Neural progenitor cell (in vitro differentiated cells): ENCODE data around the gene OPCML. TPM values are rescaled to one million over a fixed set of nuclear protein-coding genes. Genes with fewer than 3 reads are reported as not detected.

Experiments used
- DNase-seq: peaks from one replicate; pipeline ENCODE4 v3.0.0-alpha.2; 2016; ENCODE audit warnings: low spot score
- H2AFZ ChIP-seq: fragments of 200-600 bp; sonication (generic); replicated peaks from 2 replicates; pipeline ENCODE4 v1.6.1; 2016; ENCODE audit warnings: antibody characterized with exemption
- H3F3A ChIP-seq: fragments of 200-600 bp; sonication (generic); 2 replicates; pipeline ENCODE4 v1.6.1; 2016; ENCODE audit warnings: antibody characterized with exemption, low read depth
- H3K27ac ChIP-seq: fragments of 200-600 bp; sonication (generic); 2 replicates; pipeline ENCODE4 v1.5.1; 2016; ENCODE audit warnings: mild to moderate bottlenecking
- H3K27me3 ChIP-seq: fragments of 200-600 bp; sonication (generic); 2 replicates; pipeline ENCODE4 v1.6.1; 2016; ENCODE audit warnings: mild to moderate bottlenecking, moderate library complexity
- H3K36me3 ChIP-seq: fragments of 200-600 bp; sonication (generic); 2 replicates; pipeline ENCODE4 v1.5.1; 2016
- H3K4me1 ChIP-seq: fragments of 200-600 bp; sonication (generic); 2 replicates; pipeline ENCODE4 v1.6.1; 2016; ENCODE audit warnings: mixed run types
- H3K4me2 ChIP-seq: fragments of 200-600 bp; sonication (generic); 2 replicates; pipeline ENCODE4 v1.6.1; 2016
- H3K4me3 ChIP-seq: fragments of 200-600 bp; sonication (generic); 2 replicates; pipeline ENCODE4 v1.5.1; 2016
- H3K79me2 ChIP-seq: fragments of 200-600 bp; sonication (generic); 2 replicates; pipeline ENCODE4 v1.6.1; 2016; ENCODE audit warnings: low read depth
- H3K9ac ChIP-seq: fragments of 200-600 bp; sonication (generic); 2 replicates; pipeline ENCODE4 v1.6.1; 2016
- H3K9me3 ChIP-seq: fragments of 200-600 bp; sonication (generic); 2 replicates; pipeline ENCODE4 v1.5.1; 2016; ENCODE audit warnings: low read depth
- H4K20me1 ChIP-seq: fragments of 200-600 bp; sonication (generic); 2 replicates; pipeline ENCODE4 v1.6.1; 2016; ENCODE audit warnings: low read depth
- H3K27ac Mint-ChIP-seq: 3 replicates; pipeline ENCODE4 v1.8.0; 2021; ENCODE audit warnings: mixed read lengths
- H3K27me3 Mint-ChIP-seq: 2 replicates; pipeline ENCODE4 v1.8.0; 2022; ENCODE audit warnings: low read depth, mild to moderate bottlenecking, inconsistent platforms, moderate library complexity, mixed read lengths; ENCODE audit not compliant: insufficient read depth
- H3K36me3 Mint-ChIP-seq: 3 replicates; pipeline ENCODE4 v1.8.0; 2021; ENCODE audit warnings: mixed read lengths
- H3K4me1 Mint-ChIP-seq: 3 replicates; pipeline ENCODE4 v1.8.0; 2021; ENCODE audit warnings: mixed read lengths
- H3K4me3 Mint-ChIP-seq: 3 replicates; pipeline ENCODE4 v1.8.0; 2021; ENCODE audit warnings: mild to moderate bottlenecking, moderate library complexity, mixed read lengths
- H3K9me3 Mint-ChIP-seq: 3 replicates; pipeline ENCODE4 v1.8.0; 2020; ENCODE audit warnings: mixed read lengths
- CTCF ChIP-seq: fragments of 200-600 bp; sonication (generic); IDR thresholded peaks from 2 replicates; pipeline ENCODE4 v1.5.1; 2017; ENCODE audit warnings: antibody characterized with exemption, mild to moderate bottlenecking
- EZH2 ChIP-seq: fragments of 200-600 bp; sonication (generic); IDR thresholded peaks from 2 replicates; pipeline ENCODE4 v1.6.1; 2017; ENCODE audit warnings: antibody characterized with exemption, mild to moderate bottlenecking, moderate library complexity
- EZH2phosphoT487 ChIP-seq: fragments of 200-600 bp; sonication (generic); IDR thresholded peaks from 2 replicates; pipeline ENCODE4 v1.6.1; 2017; ENCODE audit warnings: antibody characterized with exemption
- total RNA-seq: library from RNA; depleted of rRNA; stranded (reverse); fragments of >200 nt; gene quantifications from 2 replicates; pipeline ENCODE4 v1.2.3, GENCODE V29; 2015; ENCODE audit warnings: low replicate concordance

OPCML gene
- total RNA-seq, 1 donor from 2014 or later, result 0.02 TPM

- no peak for DNase-seq
- Histone ChIP-seq H3K27ac (no peak overlapping the region), H3K9me3 (no peaks in the 10 kb centered on the region), H3K79me2 (no peaks in the 10 kb centered on the region), H2AFZ (peak overlapping the region; percentile 36), H4K20me1 (no peaks in the 10 kb centered on the region), H3K36me3 (no peaks in the 10 kb centered on the region), H3K9ac (no peak overlapping the region), H3F3A (no peaks in the 10 kb centered on the region), H3K4me2 (no peak overlapping the region), H3K27me3 (no peaks in the 10 kb centered on the region), H3K4me3 (no peak overlapping the region), H3K4me1 (no peaks in the 10 kb centered on the region)
- Mint-ChIP-seq H3K36me3 (no peaks in the 10 kb centered on the region), H3K4me3 (no peak overlapping the region), H3K27ac (no peak overlapping the region), H3K27me3 (peaks cover 6% of the 10 kb centered on the region), H3K9me3 (no peaks in the 10 kb centered on the region), H3K4me1 (peaks cover 12% of the 10 kb centered on the region)
- TF ChIP-seq EZH2 (no peak), EZH2phosphoT487 (no peak), CTCF (no peak)
Measured at GRCh38 chr11:132874638-132875037, 657.7 kb downstream of the OPCML start.

- H3K4me3 Mint-ChIP-seq, result no peak overlapping the region
- no peak overlapping the region for H3K4me3 ChIP-seq
Measured at GRCh38 chr11:132873841-132874240, 658.5 kb downstream of the OPCML start.

GRCh38 chr11:132872211-132872610 is 660.1 kb downstream of the OPCML start:
- no peak overlapping the region for H3K4me3 ChIP-seq
- H3K9ac ChIP-seq, result no peak overlapping the region
- no peak overlapping the region for H3K4me3 Mint-ChIP-seq
- no peak overlapping the region for H3K27ac ChIP-seq
- H3K36me3 Mint-ChIP-seq, result no peaks in the 10 kb centered on the region
- no peaks in the 10 kb centered on the region for H4K20me1 ChIP-seq
- H3K79me2 ChIP-seq, result no peaks in the 10 kb centered on the region
- TF ChIP-seq EZH2 (no peak), EZH2phosphoT487 (no peak), CTCF (no peak)
- no peaks in the 10 kb centered on the region for H3F3A ChIP-seq
- no peaks in the 10 kb centered on the region for H3K27me3 ChIP-seq
- DNase-seq, result no peak
- H3K27ac Mint-ChIP-seq, result no peak overlapping the region
- H3K4me1 Mint-ChIP-seq, result peaks cover 23% of the 10 kb centered on the region
- peaks cover 6% of the 10 kb centered on the region for H3K27me3 Mint-ChIP-seq
- no peak overlapping the region for H2AFZ ChIP-seq
- no peaks in the 10 kb centered on the region for H3K9me3 Mint-ChIP-seq
- no peaks in the 10 kb centered on the region for H3K9me3 ChIP-seq
- H3K36me3 ChIP-seq, result no peaks in the 10 kb centered on the region
- H3K4me1 ChIP-seq, result peaks cover 6% of the 10 kb centered on the region
- no peak overlapping the region for H3K4me2 ChIP-seq

More at GRCh38 chr11:132873841-132874240, 658.5 kb downstream of the OPCML start:
- no peaks in the 10 kb centered on the region for H3F3A ChIP-seq
- Mint-ChIP-seq H3K4me1 (peaks cover 12% of the 10 kb centered on the region), H3K9me3 (no peaks in the 10 kb centered on the region), H3K36me3 (no peaks in the 10 kb centered on the region), H3K27me3 (peaks cover 6% of the 10 kb centered on the region), H3K27ac (no peak overlapping the region)
- H3K27ac ChIP-seq, result no peak overlapping the region
- no peak overlapping the region for H2AFZ ChIP-seq
- H4K20me1 ChIP-seq, result no peaks in the 10 kb centered on the region
- TF ChIP-seq CTCF (no peak), EZH2 (no peak), EZH2phosphoT487 (no peak)
- H3K27me3 ChIP-seq, result no peaks in the 10 kb centered on the region
- no peaks in the 10 kb centered on the region for H3K9me3 ChIP-seq
- peaks cover under 1% of the 10 kb centered on the region for H3K4me1 ChIP-seq
- no peaks in the 10 kb centered on the region for H3K36me3 ChIP-seq
- no peak overlapping the region for H3K4me2 ChIP-seq
- H3K79me2 ChIP-seq, result no peaks in the 10 kb centered on the region
- no peak for DNase-seq
- H3K9ac ChIP-seq, result no peak overlapping the region
